MCF 10A (cell line): ENCODE results near the gene CCDC13. TPM values are rescaled to one million over a fixed set of nuclear protein-coding genes. Genes with fewer than 3 reads are reported as not detected.

ENCODE experiments used
- BruUV-seq: library from RNA; stranded (reverse); fragments of 400-500 nt; replicated peaks from 2 replicates; lab custom pipeline; 2021; lab: Mats Ljungman, UMichigan
- CTCF ChIA-PET: fragments of 300-600 bp; sonication (Branson Sonifier 250); formaldehyde crosslinking; extraction: SDS; loops from one replicate; lab custom pipeline; 2021; ENCODE audit warnings: antibody characterized with exemption, inconsistent platforms; lab: Yijun Ruan, JAX
- POLR2A ChIA-PET: fragments of 300-600, 350-650 bp; sonication (Branson Sonifier 250); formaldehyde crosslinking; extraction: SDS; loops from one replicate; lab custom pipeline; 2020; ENCODE audit warnings: antibody characterized with exemption, inconsistent platforms; lab: Yijun Ruan, JAX
- DNase-seq: peaks from one replicate; pipeline ENCODE4 v3.0.0-alpha.2; 2018; ENCODE audit not compliant: unreplicated experiment
- H3K27ac Mint-ChIP-seq: one replicate; pipeline ENCODE4 v1.8.0; 2022; ENCODE audit warnings: mild to moderate bottlenecking, low read depth, mixed read lengths; ENCODE audit not compliant: unreplicated experiment
- H3K27me3 Mint-ChIP-seq: one replicate; pipeline ENCODE4 v1.8.0; 2022; ENCODE audit warnings: mixed read lengths; ENCODE audit not compliant: insufficient read depth, unreplicated experiment
- H3K36me3 Mint-ChIP-seq: one replicate; pipeline ENCODE4 v1.8.0; 2022; ENCODE audit warnings: mild to moderate bottlenecking, moderate library complexity, mixed read lengths; ENCODE audit not compliant: insufficient read depth, unreplicated experiment
- H3K4me1 Mint-ChIP-seq: one replicate; pipeline ENCODE4 v1.8.0; 2022; ENCODE audit warnings: mixed read lengths; ENCODE audit not compliant: insufficient read depth, unreplicated experiment
- H3K4me3 Mint-ChIP-seq: one replicate; pipeline ENCODE4 v1.8.0; 2022; ENCODE audit warnings: mild to moderate bottlenecking, moderate library complexity, mixed read lengths; ENCODE audit not compliant: unreplicated experiment
- H3K9me3 Mint-ChIP-seq: one replicate; pipeline ENCODE4 v1.8.0; 2022; ENCODE audit warnings: mixed read lengths; ENCODE audit not compliant: unreplicated experiment
- intact Hi-C: fragments of 100-400 bp; cut with micrococcal nuclease; formaldehyde crosslinking; loops from 2 replicates; pipeline ENCODE4 v1.14.1; 2022
- total RNA-seq: library from RNA; stranded (reverse); gene quantifications from 2 replicates; pipeline ENCODE4 v1.2.3, GENCODE V29; 2022
- TF ChIP-seq, protein P1 (sequence below): fragments of 200-600 bp; IDR thresholded peaks from one replicate; pipeline ENCODE4 v1.8.0; 2022; ENCODE audit warnings: antibody characterized with exemption, mild to moderate bottlenecking; ENCODE audit not compliant: unreplicated experiment

The CCDC13 gene
- total RNA-seq, 1 experiment from 2014 or later, result 1.1 TPM

DNA sequence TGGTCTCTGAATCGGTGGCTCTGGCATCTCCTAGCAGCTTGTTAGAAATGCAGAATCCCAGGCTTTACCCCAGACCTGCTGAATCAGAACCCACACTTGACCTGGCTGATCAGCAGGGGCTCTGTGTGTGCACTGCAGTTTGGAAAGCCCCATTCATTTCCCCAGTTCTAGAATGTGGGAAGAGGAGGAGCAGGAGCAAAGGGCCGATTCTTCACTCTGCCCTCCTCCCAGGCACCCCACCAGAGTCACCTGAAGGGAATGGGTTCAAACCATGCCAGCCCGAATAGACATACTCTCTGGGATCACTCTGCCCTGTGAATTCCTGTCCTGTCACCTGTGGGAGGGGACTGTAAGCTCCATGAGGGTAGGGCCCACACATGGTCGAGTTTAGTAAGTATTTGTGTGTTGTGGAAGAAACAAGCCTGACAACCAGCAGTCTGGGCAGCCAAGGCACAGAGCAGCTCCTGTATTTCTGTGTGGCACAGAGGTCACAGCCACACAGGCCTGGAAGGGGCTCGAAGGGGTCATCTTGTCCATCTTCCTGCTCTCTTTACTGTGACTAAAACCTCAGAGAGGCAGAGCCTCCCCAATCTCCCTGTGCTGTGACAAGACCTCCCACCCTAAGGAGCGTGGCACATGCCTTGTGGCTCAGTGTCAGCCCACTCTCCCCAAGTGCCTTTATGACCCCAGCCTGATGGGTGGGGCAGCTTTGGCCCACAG, 41.4 kb downstream of the CCDC13 start:
- H3K4me1 Mint-ChIP-seq, result peaks cover 5% of the 10 kb centered on the region
- H3K27ac Mint-ChIP-seq, result no peak overlapping the region
- TF ChIP-seq, protein P1, sequence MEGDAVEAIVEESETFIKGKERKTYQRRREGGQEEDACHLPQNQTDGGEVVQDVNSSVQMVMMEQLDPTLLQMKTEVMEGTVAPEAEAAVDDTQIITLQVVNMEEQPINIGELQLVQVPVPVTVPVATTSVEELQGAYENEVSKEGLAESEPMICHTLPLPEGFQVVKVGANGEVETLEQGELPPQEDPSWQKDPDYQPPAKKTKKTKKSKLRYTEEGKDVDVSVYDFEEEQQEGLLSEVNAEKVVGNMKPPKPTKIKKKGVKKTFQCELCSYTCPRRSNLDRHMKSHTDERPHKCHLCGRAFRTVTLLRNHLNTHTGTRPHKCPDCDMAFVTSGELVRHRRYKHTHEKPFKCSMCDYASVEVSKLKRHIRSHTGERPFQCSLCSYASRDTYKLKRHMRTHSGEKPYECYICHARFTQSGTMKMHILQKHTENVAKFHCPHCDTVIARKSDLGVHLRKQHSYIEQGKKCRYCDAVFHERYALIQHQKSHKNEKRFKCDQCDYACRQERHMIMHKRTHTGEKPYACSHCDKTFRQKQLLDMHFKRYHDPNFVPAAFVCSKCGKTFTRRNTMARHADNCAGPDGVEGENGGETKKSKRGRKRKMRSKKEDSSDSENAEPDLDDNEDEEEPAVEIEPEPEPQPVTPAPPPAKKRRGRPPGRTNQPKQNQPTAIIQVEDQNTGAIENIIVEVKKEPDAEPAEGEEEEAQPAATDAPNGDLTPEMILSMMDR, result no peak
- no peaks in the 10 kb centered on the region for H3K9me3 Mint-ChIP-seq
- H3K4me3 Mint-ChIP-seq, result no peak overlapping the region
- H3K27me3 Mint-ChIP-seq, result peaks cover 2% of the 10 kb centered on the region
- ChIA-PET CTCF (no interaction called here), POLR2A (no interaction called here)
- no peaks in the 10 kb centered on the region for H3K36me3 Mint-ChIP-seq
- intact Hi-C loops, result no loop called here
- DNase-seq, result no peak
- BruUV-seq, result no TSS peak

- ChIA-PET CTCF (interaction anchor here (1.1 kb wide), 1 partner anchor 49 kb away, joined by 3 read pairs; no protein-coding TSS in a partner anchor), POLR2A (no interaction called here)
- Mint-ChIP-seq H3K9me3 (no peaks in the 10 kb centered on the region), H3K27me3 (peaks cover 9% of the 10 kb centered on the region), H3K27ac (no peak overlapping the region), H3K4me1 (peaks cover 5% of the 10 kb centered on the region), H3K4me3 (no peak overlapping the region), H3K36me3 (no peaks in the 10 kb centered on the region)
- no peak for DNase-seq
- no TSS peak for BruUV-seq
- intact Hi-C loops, result no loop called here
- TF ChIP-seq, protein P1, result no peak
Observed at GRCh38 chr3:42730706-42731420, 42.2 kb downstream of the CCDC13 start.

- no peak overlapping the region for H3K4me3 Mint-ChIP-seq
- intact Hi-C loops, result no loop called here
- H3K36me3 Mint-ChIP-seq, result no peaks in the 10 kb centered on the region
- H3K4me1 Mint-ChIP-seq, result peaks cover 5% of the 10 kb centered on the region
- BruUV-seq, result no TSS peak
- no peaks in the 10 kb centered on the region for H3K9me3 Mint-ChIP-seq
- ChIA-PET CTCF (interaction anchor here (1.1 kb wide), 1 partner anchor 50 kb away, joined by 3 read pairs; no protein-coding TSS in a partner anchor), POLR2A (no interaction called here)
- DNase-seq, result no peak
- TF ChIP-seq, protein P1, result no peak
- H3K27ac Mint-ChIP-seq, result no peak overlapping the region
- peaks cover 10% of the 10 kb centered on the region for H3K27me3 Mint-ChIP-seq
Observed at GRCh38 chr3:42730294-42730693, 42.8 kb downstream of the CCDC13 start.

DNA sequence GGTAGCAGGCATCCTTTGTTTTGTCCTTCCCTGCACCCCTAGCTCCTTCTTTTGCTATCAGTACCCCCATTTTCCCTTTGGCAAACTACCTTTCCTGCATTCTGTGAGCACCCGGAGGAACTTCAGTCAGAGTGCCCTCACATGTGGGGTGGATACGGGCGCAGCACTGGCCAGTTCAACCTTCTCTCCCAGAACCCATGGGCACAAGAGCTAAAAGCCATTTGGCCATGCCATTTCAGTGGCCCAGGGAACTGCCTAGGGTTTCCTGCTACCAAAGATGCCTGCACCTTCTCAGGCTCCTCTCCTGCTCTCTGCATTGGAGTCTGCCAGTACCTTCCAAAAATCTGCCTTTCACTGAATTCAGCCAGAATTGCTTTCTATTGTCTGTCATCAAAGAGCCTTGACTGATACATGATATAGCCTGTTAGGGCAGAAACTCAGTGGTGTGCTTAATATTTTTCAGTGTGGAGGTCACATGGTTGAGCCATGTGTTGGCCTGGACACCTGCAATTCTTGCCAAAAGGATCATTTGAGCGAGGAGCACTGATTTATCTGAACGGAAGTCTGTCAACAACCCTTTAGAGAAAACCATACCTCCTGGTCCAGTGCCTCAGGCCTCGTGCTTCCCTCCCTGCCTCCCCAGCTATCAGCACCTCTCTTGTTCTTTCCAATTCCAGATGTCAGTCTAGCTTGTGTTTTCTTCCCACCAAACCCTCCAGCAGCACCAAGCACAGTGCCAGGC, 43.5 kb downstream of the CCDC13 start:
- no TSS peak for BruUV-seq
- H3K9me3 Mint-ChIP-seq, result no peaks in the 10 kb centered on the region

More for the DNA sequence above, 43.5 kb downstream of the CCDC13 start:
- POLR2A ChIA-PET, result no interaction called here
- Mint-ChIP-seq H3K4me1 (peaks cover 5% of the 10 kb centered on the region), H3K36me3 (no peaks in the 10 kb centered on the region), H3K27me3 (peaks cover 10% of the 10 kb centered on the region), H3K4me3 (no peak overlapping the region), H3K27ac (no peak overlapping the region)
- DNase-seq, result no peak
- TF ChIP-seq, protein P1, result no peak
- intact Hi-C loops, result no loop called here
- CTCF ChIA-PET, result interaction anchor here (0.6 kb wide), 1 partner anchor 13 kb away, joined by 3 read pairs; no protein-coding TSS in a partner anchor
